HG02938 (cell line): ENCODE results near the gene WNT6.
"Not testable (repeated sequence)": the region's sequence is repeated elsewhere in the genome, so short reads cannot be mapped to it uniquely, and the experiment has no call there.

Experiments
- ATAC-seq: cut with Tn5 transposase; IDR thresholded peaks from one replicate; pipeline ENCODE4 v1.9.1; 2021; ENCODE audit warnings: mild to moderate bottlenecking, moderate library complexity; ENCODE audit not compliant: unreplicated experiment

The WNT6 gene

DNA sequence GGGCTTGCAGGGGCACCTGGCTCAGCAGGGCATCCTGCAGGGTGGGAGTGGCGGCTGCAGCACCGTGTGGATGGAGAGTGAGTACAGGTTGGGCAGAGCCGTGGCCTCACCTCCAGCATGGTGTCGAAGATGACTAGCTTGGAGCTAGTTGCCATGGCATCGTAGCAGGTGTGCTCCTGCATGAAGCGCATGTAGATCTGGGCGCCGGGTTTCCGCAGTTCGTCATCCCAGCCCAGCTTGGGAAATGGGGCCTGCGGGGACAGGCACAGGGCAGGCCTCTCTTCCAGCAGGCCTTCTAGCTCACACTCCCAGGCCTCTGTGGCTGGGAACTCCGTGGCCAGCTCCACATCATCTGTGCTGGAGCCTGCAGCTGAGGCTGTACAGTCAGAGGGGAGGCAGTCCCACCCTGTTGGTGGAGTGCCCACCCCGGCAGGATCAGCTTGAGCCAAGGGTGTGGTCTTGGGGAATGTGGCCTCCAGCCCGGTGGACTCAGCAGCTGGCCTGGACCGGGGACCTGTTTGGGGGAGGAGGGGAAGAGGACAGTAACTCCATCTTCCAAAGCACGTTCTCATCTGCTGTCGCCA lies 29.6 kb upstream of the WNT6 start:
- ATAC-seq, result no peak

GRCh38 chr2:218830526-218831306 lies 28.9 kb upstream of the WNT6 start:
- no peak for ATAC-seq

DNA sequence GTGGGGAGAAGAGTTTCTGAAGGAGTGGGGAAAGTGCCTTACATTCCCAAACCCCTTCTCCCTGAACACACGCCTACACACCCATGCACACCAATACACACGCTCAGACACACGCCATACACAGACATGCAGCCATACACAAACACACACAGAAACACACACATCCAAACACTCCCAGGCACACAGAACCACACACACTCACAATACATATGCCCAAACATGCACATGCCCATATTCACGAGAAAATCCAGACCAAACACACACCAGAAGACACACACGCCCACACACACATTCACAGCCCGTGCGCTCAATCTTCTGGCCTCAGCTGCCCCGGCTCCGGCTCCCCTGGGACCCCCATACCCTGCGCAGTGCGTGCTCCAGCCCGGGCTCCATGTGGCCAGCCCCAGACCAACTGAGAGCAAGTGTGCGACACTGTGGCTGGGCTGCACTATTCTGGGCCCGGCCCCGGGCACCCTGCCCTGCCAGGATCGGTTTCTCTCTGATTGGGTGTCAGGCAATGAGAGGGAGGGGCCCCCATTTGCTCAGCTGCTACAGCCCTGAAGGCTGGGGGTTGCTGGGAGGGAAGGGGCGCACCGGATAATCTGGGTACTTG lies 28.1 kb upstream of the WNT6 start, which contains the start of gene PRKAG3:
TSS of gene PRKAG3 (minus strand) at position 426 of the 613 bp plus-strand sequence.
- ATAC-seq, result no peak

DNA sequence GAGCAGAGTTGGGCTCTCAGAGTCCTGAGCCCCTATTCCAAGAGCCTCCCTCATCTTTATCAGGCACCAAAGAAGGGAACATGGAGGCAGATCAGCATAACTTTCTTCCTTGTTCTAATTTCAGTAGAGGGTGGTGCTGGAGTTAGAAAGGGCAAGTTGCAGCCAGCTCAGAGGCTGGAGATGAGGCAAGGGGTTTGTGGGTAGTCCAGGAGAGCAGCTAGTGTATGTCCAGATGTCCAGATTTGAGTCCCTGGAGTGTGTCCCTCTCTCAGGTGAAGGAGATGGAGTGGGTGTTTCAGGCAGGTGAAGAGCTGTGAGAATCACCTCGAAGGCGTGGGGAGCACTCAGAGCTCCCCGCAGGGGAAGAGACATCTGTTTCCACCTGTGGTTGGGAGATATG lies 27.5 kb upstream of the WNT6 start:
- no peak for ATAC-seq

GRCh38 chr2:218832520-218832919 lies 27.1 kb upstream of the WNT6 start:
- no peak for ATAC-seq

DNA sequence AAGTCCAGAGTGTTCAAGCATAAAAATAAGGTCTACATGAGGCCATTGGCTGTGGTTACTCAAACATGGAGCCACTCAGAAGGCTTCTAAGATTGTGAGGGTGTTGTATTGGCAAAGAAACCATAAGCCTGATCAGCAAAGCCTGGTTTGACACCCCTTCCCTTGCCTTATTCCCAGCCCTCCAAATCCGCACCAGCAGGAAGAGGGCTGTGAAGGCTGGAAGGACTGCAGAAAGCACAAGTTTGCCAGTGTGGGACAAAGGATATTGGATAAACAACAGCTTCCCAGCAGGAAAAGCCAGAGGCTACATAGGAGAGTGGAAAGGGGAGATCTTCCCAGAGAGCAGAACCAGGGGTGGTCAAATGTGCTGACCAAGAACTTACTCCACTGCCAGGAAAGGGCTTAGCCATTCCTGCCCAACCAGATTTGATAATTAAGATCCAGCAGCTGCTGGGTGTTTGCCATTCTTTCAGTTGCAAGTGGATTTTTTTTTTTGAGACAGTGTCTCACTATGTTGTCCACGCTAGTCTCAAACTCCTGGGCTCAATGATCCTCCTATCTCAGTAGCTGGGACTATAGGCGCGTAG lies 26.5 kb upstream of the WNT6 start:
- no peak for ATAC-seq

GRCh38 chr2:218834685-218835084 lies 24.9 kb upstream of the WNT6 start:
- ATAC-seq, result no peak

DNA sequence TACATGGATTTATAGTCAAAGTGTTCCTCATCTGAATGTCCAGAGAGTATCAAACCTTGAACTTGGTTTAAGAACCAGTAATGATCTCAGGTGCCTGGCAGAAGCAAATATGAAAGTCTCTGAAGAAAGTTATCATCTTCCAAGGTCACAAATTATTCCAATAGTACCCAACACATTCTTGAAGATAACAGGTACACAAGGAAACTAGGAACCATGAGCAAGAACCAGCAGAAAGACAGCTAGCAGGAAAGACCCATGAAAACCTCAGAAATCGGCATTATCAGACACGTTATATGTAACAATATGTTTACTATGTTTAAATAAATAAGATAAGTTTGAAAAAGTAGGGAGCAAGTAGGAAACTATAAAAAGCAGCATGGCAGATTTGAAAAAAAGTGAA lies 22.1 kb upstream of the WNT6 start:
- ATAC-seq, result no peak

DNA sequence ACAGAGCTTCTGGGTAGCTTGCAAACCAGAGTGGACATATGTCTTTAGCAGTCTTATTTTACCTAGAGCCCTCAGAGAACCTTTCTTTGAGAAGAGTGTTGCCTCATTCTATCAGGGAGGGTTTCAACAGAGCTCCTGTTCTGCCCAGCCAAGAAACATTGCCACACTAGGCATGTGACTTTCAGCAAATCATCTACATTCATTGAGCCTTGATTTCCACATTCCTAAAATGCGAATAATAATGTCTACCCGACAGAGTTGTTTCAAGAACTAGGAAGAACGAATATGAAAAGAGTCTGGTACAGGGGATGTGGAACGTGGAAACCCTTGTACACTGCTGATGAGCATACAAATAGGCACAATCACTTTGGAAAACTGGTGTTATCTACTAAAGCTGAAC lies 20.2 kb upstream of the WNT6 start:
- no peak for ATAC-seq

- no peak for ATAC-seq
Observed at GRCh38 chr2:218839888-218840287, 19.7 kb upstream of the WNT6 start.

GRCh38 chr2:218844334-218844733 lies 15.3 kb upstream of the WNT6 start:
- ATAC-seq, result not testable (repeated sequence)

GRCh38 chr2:218846963-218847362 lies 12.6 kb upstream of the WNT6 start:
- not testable (repeated sequence) for ATAC-seq

DNA sequence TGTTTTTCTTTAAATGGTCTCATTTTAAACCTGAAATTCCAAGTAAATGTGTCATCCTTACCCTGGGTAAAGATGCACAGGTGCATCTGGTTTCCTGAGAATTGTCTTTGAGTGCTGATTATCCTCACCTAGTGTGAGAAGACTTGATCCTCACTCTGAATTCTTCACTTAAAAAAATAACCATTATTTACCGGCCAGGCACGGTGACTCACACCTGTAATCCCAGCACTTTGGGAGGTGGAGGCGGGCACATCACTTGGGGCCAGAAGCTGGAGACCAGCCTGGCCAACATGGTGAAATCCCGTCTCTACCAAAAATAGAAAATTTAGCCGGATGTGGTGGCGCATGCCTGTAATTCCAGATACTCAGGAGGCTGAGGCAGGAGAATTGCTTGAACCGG lies 9.9 kb upstream of the WNT6 start:
- no peak for ATAC-seq

DNA sequence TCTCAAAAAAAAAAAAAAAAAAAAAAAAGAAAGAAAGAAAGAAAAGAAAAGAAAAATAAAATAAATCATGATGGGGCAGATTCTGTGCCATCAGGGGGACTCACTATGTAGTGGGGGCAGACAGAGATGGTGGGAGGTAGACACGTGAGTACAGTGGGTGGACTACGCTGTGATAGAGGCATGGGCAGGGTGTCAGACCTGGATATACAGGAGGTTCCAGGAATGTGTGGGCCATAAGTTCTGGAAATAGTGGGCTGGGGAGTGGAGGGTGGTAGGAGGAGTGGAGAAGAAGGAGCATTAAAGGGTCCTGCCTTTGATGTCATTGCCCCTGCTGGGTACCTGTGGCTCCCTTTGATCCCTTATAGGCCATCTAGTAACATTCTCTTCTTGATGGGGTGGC lies 8.8 kb upstream of the WNT6 start:
- no peak for ATAC-seq

DNA sequence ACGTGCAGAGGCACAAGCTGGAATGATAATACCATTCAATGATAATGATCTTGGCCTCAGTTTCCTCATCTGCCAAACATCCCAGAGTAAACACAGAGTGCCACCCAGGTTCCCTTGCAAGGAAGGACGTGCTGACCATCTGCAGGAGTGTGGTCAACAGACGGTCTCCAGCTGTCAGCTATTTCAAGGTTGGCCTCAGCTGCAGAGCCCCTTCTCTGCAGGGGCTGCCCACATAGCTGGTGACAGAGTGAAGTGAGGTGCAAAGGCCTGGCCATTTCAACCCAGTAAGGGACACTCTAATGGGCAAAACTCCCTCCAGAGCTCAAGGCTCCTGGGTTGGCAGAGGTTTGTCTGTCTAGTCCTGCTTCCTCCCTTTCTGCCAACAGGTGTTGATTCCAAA lies 8.3 kb upstream of the WNT6 start:
- no peak for ATAC-seq

DNA sequence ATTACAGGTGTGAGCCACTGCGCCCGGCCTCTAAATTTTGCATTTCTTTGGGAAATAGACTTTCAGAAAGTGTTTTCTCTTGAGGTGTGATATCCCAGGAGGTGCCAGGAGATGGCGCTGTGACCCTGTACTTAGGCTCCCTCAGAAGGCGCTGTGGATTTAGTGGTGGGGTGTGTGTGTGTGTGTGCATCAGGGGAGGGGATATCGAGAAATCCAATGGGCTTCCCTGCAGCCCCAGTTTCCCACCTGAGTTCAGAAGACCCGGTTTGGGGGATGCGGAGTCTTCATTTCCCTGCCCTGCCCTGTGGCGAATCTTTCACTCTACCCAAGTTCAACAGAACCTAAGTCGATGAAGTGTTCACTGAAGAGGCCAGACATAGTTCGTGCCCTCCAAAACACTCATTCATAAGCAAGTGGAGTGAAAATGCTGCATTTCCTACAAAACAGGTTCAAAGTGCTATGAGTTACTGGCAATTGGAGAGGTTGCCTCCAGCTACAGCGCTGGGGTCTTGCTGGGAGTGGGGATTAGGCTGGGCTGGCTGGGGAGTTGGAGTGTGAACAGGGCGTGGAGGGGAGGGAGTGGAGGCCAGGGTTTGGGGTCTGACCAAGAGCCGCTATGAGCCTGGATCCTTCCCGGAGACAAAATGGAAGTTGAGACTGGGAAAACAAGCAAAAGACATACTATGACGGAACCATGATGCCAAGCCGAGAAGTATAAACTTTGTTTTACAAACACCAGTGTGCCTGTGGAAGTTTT lies 6.5 kb upstream of the WNT6 start:
- no peak for ATAC-seq

DNA sequence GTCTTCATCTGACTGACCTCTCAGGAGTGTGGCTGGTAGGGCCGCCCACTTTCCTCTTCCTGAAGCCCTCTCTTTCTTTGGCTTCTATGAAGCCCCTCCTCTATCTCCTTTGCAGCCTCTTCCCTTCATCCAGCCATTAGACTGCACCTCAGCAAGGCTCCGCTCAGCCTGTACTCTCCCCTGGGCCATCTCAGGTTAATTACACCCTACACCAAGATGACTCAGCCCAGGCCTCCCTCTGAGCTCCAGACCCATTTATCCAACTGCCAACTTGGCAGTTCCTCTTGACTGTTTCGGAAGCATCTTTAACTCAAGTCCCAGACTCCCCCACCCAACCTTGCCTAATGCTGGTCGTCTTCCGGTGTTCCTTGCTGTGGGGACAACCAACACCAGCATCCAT lies 5.8 kb upstream of the WNT6 start:
- no peak for ATAC-seq

- no peak for ATAC-seq
Observed at GRCh38 chr2:218854860-218855259, 4.7 kb upstream of the WNT6 start.

DNA sequence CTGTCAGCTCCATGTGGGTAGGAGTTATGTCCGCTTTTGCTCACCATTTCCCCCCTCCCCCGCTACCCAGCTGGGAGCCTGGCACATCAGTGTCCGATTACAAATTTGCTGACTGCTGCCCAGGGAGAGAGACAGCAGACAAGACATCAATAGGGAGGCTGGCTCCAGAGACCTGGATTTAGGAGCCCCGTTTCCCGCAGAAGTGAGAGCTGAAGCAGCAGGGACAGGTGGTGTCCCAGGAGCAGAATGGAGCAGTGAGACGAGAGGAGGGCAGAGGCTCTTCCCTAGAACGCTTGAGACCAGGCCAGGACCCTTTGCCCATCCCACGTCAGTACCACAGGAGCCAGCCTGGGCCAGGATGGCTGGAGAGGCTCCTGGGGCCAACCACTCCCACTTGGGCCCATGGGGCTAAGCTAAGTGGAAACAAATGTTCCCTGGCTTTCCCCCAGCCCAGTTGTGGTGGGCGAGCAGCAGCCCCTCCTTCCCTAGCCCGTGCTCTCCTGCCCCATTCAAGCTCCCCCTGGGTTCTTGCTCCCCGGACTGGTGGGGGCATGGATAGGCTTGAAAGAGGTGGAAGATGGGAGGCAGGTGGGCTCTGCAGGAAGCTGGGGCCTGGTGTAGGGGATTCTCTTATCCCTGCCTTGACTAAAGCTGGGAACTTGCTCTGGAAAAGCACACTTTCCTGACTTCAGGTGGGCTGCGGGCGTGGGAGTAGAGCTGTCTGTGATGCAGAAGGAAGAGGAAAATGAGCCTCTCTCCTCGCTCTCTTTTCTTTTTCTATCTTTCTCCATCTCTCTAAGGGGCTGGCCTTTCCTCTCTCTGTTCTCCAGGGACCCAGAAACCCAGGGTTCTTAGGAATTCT lies 4.1 kb upstream of the WNT6 start:
- ATAC-seq, result no peak

- no peak for ATAC-seq
Observed at GRCh38 chr2:218856167-218856895, 3.3 kb upstream of the WNT6 start.
